ENCODE data around the gene PPP6R3.

The PPP6R3 gene

DNA sequence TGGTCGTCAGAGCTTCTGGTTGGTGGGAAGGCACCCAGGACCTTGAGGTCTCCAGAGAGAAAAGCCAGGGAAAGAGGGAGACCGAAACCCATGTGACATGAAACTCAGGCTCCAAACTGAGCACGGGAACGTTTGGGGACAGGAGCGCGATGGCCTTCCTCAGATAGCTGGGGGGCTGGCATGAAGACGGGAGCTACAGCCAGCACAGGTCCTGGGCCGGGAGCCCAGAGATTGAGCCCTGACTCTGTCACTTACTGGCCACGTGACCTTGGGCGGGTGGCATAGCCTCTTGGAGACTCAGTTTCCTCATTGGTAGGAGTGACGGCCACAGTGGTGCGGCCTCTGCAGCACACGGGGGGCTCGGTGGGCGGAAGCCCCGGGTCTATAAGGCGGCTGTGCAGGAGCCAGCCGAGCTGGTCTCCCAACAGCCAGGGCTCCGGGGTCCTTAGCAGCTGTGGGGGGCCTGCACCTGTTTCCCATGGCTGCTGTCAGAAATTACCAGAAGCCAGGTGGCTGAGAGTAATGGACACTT, 36.4 kb upstream of the PPP6R3 start:
- Histone ChIP-seq H2AFZ (ENCODE audit: low read depth, low read length) (no peak overlapping the region), H3K27me3 (ENCODE audit: insufficient read depth, low read length, poor library complexity) (no peaks in the 10 kb centered on the region), H3K4me2 (ENCODE audit: insufficient read depth, low read length) (no peak overlapping the region), H3K4me3 (ENCODE audit: low read depth in 1 of 2, low read length in 2 of 2) (no peak overlapping the region), H3K79me2 (ENCODE audit: insufficient read depth, low read length) (no peaks in the 10 kb centered on the region), H3K4me1 (ENCODE audit: insufficient read depth, low read length) (no peaks in the 10 kb centered on the region), H4K20me1 (ENCODE audit: insufficient read depth, low read length) (no peaks in the 10 kb centered on the region; the same call in 1 of the 2 replicates), H3K27ac (ENCODE audit: low read length) (no peak overlapping the region), H3K9me3 (ENCODE audit: insufficient read depth, low read length, severe bottlenecking) (peaks cover 7% of the 10 kb centered on the region), H3K36me3 (ENCODE audit: insufficient read depth, low read length) (peaks cover 57% of the 10 kb centered on the region), H3K9ac (ENCODE audit: low read depth, low read length) (no peak overlapping the region)
- no peak for ATAC-seq (ENCODE audit: insufficient read depth, low read depth)
- DNase-seq = no peak
- TF ChIP-seq EZH2 (IDR thresholded peaks at IDR 0.05; ENCODE audit: borderline replicate concordance, low read depth, low read length, severe bottlenecking) = no peak
- TF ChIP-seq, protein P1, sequence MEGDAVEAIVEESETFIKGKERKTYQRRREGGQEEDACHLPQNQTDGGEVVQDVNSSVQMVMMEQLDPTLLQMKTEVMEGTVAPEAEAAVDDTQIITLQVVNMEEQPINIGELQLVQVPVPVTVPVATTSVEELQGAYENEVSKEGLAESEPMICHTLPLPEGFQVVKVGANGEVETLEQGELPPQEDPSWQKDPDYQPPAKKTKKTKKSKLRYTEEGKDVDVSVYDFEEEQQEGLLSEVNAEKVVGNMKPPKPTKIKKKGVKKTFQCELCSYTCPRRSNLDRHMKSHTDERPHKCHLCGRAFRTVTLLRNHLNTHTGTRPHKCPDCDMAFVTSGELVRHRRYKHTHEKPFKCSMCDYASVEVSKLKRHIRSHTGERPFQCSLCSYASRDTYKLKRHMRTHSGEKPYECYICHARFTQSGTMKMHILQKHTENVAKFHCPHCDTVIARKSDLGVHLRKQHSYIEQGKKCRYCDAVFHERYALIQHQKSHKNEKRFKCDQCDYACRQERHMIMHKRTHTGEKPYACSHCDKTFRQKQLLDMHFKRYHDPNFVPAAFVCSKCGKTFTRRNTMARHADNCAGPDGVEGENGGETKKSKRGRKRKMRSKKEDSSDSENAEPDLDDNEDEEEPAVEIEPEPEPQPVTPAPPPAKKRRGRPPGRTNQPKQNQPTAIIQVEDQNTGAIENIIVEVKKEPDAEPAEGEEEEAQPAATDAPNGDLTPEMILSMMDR (IDR thresholded peaks at IDR 0.05; ENCODE audit: borderline replicate concordance, extremely low read depth, low read length, poor library complexity, severe bottlenecking) = no peak

DNA sequence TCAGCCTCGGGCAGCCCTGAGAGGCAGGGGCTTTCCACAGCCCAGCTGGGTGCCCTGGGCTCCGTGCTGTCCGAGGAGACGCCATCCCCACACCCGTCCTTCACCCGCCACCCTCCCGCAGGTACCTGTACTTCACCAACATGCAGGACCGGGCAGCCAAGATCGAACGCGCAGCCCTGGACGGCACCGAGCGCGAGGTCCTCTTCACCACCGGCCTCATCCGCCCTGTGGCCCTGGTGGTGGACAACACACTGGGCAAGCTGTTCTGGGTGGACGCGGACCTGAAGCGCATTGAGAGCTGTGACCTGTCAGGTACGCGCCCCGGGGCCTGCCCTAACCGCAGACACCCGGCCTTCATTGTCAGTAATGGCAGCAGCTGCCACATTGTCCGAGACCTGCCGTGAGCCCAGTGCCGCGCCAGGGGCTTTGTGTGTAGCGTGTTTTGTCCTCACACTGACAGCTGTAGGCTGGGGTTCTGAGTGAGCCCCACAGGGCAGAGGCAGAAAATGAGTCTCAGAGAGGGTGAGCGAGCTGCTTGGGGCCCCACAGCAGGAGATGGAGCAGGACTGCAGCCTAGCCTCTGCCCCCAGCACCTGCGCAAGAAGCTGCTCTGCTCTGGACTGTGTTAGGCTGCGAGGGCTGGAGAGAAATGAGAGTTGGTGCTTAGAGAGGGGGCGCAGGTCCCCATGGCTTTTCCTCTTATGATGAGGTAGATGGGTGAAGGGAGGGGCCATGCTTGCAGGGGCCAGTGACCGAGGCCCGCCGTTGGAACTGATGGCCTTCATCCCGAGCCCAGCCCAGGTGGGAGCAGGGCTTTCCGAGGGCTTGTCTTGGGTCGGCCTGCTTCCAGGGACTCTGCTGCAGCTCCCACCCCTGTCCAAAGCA, 35.3 kb upstream of the PPP6R3 start:
- peaks cover 63% of the 10 kb centered on the region for H3K36me3 ChIP-seq (ENCODE audit: insufficient read depth, low read length)
- ATAC-seq (ENCODE audit: insufficient read depth, low read depth) (no peak), DNase-seq (no peak)
- no peak overlapping the region for H3K9ac ChIP-seq (ENCODE audit: low read depth, low read length)
- H3K4me1 ChIP-seq (ENCODE audit: insufficient read depth, low read length) = no peaks in the 10 kb centered on the region
- no peak overlapping the region for H3K4me3 ChIP-seq (ENCODE audit: low read depth in 1 of 2, low read length in 2 of 2)
- no peak overlapping the region for H2AFZ ChIP-seq (ENCODE audit: low read depth, low read length)
- no peaks in the 10 kb centered on the region for H4K20me1 ChIP-seq (ENCODE audit: insufficient read depth, low read length)
- no peak overlapping the region for H3K4me2 ChIP-seq (ENCODE audit: insufficient read depth, low read length)
- TF ChIP-seq EZH2 (IDR thresholded peaks at IDR 0.05; ENCODE audit: borderline replicate concordance, low read depth, low read length, severe bottlenecking) = no peak
- TF ChIP-seq, protein P1 (IDR thresholded peaks at IDR 0.05; ENCODE audit: borderline replicate concordance, extremely low read depth, low read length, poor library complexity, severe bottlenecking) = no peak
- no peak overlapping the region for H3K27ac ChIP-seq (ENCODE audit: low read length)
- H3K9me3 ChIP-seq (ENCODE audit: insufficient read depth, low read length, severe bottlenecking) = peaks cover 13% of the 10 kb centered on the region
- no peaks in the 10 kb centered on the region for H3K27me3 ChIP-seq (ENCODE audit: insufficient read depth, low read length, poor library complexity)
- no peaks in the 10 kb centered on the region for H3K79me2 ChIP-seq (ENCODE audit: insufficient read depth, low read length)

DNA sequence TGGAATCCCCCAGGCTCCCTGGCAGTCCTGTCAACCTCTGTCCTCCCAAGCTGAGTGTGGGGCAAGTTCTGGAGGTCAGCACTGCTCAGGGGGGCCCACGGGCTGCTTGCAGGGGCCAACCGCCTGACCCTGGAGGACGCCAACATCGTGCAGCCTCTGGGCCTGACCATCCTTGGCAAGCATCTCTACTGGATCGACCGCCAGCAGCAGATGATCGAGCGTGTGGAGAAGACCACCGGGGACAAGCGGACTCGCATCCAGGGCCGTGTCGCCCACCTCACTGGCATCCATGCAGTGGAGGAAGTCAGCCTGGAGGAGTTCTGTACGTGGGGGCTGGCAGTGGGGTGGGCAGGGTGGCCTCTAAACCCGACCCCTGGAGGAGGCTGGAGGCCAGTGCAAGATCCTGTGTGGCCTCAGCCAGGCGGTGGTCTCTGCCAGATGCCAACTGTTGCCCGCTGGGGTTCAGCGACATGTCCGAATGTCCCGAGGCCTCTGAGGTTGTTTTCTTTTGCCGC, 34.6 kb upstream of the PPP6R3 start:
- Histone ChIP-seq H3K9me3 (ENCODE audit: insufficient read depth, low read length, severe bottlenecking) (peaks cover 13% of the 10 kb centered on the region), H3K27me3 (ENCODE audit: insufficient read depth, low read length, poor library complexity) (no peaks in the 10 kb centered on the region), H3K4me1 (ENCODE audit: insufficient read depth, low read length) (no peaks in the 10 kb centered on the region), H3K36me3 (ENCODE audit: insufficient read depth, low read length) (peaks cover 64% of the 10 kb centered on the region), H3K79me2 (ENCODE audit: insufficient read depth, low read length) (no peaks in the 10 kb centered on the region), H3K4me2 (ENCODE audit: insufficient read depth, low read length) (no peak overlapping the region), H2AFZ (ENCODE audit: low read depth, low read length) (no peak overlapping the region), H3K9ac (ENCODE audit: low read depth, low read length) (no peak overlapping the region), H3K4me3 (ENCODE audit: low read depth in 1 of 2, low read length in 2 of 2) (no peak overlapping the region), H4K20me1 (ENCODE audit: insufficient read depth, low read length) (no peaks in the 10 kb centered on the region), H3K27ac (ENCODE audit: low read length) (no peak overlapping the region)
- no peak for ATAC-seq (ENCODE audit: insufficient read depth, low read depth)
- DNase-seq = no peak
- TF ChIP-seq EZH2 (IDR thresholded peaks at IDR 0.05; ENCODE audit: borderline replicate concordance, low read depth, low read length, severe bottlenecking) = no peak
- TF ChIP-seq, protein P1 (IDR thresholded peaks at IDR 0.05; ENCODE audit: borderline replicate concordance, extremely low read depth, low read length, poor library complexity, severe bottlenecking) = no peak
